ENCODE measurements around the gene PPP2R3B. TPM values are rescaled to one million over a fixed set of nuclear protein-coding genes. Genes with fewer than 3 reads are reported as not detected.
"Not testable (repeated sequence)": the region's sequence is repeated elsewhere in the genome, so short reads cannot be mapped to it uniquely, and the experiment has no call there.

Gene PPP2R3B, protein sequence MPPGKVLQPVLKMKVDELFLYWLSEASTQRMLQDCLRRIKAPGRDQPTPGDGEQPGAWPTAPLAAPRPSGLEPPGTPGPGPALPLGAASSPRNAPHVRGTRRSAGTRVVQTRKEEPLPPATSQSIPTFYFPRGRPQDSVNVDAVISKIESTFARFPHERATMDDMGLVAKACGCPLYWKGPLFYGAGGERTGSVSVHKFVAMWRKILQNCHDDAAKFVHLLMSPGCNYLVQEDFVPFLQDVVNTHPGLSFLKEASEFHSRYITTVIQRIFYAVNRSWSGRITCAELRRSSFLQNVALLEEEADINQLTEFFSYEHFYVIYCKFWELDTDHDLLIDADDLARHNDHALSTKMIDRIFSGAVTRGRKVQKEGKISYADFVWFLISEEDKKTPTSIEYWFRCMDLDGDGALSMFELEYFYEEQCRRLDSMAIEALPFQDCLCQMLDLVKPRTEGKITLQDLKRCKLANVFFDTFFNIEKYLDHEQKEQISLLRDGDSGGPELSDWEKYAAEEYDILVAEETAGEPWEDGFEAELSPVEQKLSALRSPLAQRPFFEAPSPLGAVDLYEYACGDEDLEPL
- 11.9 TPM for polyA plus RNA-seq (2013)

DNA sequence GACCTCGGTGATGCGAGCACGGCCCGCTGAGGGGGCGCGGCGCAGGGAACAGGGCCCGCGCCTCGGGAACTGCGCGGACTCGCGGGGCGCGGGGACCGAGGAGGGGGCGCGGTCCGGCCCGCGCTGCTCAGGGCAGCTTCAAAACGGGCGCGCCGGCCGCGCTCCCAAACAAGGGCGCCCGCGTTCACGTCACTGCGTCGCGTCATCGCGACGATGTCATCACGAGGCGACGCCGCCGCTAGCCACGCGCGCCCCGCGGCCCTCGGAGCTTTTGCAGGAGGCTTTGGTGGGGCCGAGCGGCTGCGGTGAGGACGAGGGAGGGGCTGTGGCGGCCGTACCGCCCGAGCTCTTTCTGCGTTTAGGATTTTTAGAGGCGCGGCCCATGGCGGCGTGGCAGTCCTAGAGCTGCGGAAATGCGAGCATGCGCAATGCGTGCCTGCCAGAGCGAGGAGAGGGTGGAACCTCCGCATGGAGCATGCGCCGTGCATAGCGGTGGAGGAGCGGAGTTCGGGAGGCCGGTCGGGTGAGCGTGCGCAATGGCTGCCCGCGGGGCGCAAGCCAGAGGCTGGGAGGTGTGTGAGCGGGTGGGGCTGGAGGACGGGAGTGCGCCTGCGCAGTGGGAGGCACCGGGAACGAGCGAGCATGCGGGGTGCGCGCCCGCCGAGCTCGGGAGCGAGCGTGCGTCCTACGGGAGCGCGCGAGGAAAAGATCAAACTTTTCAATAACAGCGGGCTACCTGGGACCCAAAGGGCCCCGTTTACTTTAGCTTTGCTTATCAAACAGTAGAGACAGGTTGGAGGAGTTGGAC, at the start of gene PPP2R3B:
TSS of gene PPP2R3B (minus strand) at position 140 of the 808 bp plus-strand sequence. CDS start 216 bp downstream, outside the sequence.
- H3K4me1 ChIP-seq (ENCODE audit: control extremely low read depth in 1 of 4, control insufficient read depth in 4 of 4, insufficient read depth in 4 of 4, low read length in 3 of 4): peaks cover 3 to 13% (median 9%) of the 10 kb centered on the region in 4 experiments
- H3K9me3 ChIP-seq (ENCODE audit: control extremely low read depth in 1 of 5, control insufficient read depth in 4 of 5, insufficient read depth in 2 of 5, low read depth in 1 of 5, low read length in 4 of 5): no peaks in the 10 kb centered on the region
- WGBS (ENCODE audit: insufficient coverage): under 1% methylated on average over 78 of the region's 102 CpGs
- POLR2A ChIA-PET: no interaction called here
- no peaks in the 10 kb centered on the region for H3K27me3 ChIP-seq (replicated peaks in 2 of 5; ENCODE audit: control insufficient read depth in 4 of 5, insufficient read depth in 5 of 5, low read length in 4 of 5)
- H3K36me3 ChIP-seq (ENCODE audit: control insufficient read depth in 4 of 4, insufficient read depth in 4 of 4, low read length in 3 of 4): peaks cover 0 to 6% (median 0%) of the 10 kb centered on the region in 4 experiments
- CTCF ChIA-PET: no interaction called here
- peak within 1 kb of the TSS; percentile 83 to 95 (median 91) for H3K4me3 ChIP-seq (ENCODE audit: control insufficient read depth in 1 of 7, extremely low read depth in 1 of 7, insufficient read depth in 4 of 7, low read depth in 2 of 7, low read length in 6 of 7)
- DNase-seq: peak; percentile 97 to 99 (median 98)
- H3K27ac ChIP-seq (ENCODE audit: insufficient read depth in 1 of 2, low read depth in 1 of 2, low read length in 2 of 2, poor library complexity in 1 of 2, severe bottlenecking in 2 of 2): peak within 1 kb of the TSS; percentile 97 to 98

GRCh38 chrX:435536-436122, 48.9 kb upstream of the PPP2R3B start:
- 74% methylated on average over 26 of the region's 29 CpGs for WGBS (ENCODE audit: insufficient coverage)

DNA sequence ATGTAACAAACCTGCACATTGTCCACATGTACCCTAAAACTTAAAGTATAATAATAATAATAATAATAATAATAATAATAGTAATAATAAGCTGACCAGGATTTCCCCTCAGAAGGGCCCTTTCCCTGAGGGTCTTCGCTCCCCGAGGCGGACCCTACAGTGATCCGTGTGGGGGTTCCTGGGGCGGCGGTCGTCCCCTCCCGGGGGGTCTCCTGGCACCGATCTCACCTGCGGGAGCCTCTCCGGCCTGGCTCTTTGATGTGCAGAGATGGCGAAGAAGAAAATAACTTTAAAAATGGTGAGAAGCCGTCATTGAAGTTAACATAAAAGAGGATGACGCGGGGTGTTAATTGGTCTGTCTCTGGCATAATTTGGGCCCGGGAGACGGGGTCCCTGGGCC, 48.2 kb upstream of the PPP2R3B start:
- no peaks in the 10 kb centered on the region for H3K36me3 ChIP-seq (ENCODE audit: control insufficient read depth in 4 of 4, insufficient read depth in 4 of 4, low read length in 3 of 4)
- H3K4me1 ChIP-seq (ENCODE audit: control extremely low read depth in 1 of 4, control insufficient read depth in 4 of 4, insufficient read depth in 4 of 4, low read length in 3 of 4): no peaks in the 10 kb centered on the region
- no peak overlapping the region for H3K27ac ChIP-seq (ENCODE audit: insufficient read depth in 1 of 2, low read depth in 1 of 2, low read length in 2 of 2, poor library complexity in 1 of 2, severe bottlenecking in 2 of 2)
- POLR2A ChIA-PET: no interaction called here
- 65% methylated on average over 10 of the region's 17 CpGs for WGBS (ENCODE audit: insufficient coverage)
- no peak for DNase-seq
- peaks cover 0 to 4% (median 0%) of the 10 kb centered on the region in 5 experiments for H3K27me3 ChIP-seq (replicated peaks in 2 of 5; ENCODE audit: control insufficient read depth in 4 of 5, insufficient read depth in 5 of 5, low read length in 4 of 5)
- no peaks in the 10 kb centered on the region for H3K9me3 ChIP-seq (ENCODE audit: control extremely low read depth in 1 of 5, control insufficient read depth in 4 of 5, insufficient read depth in 2 of 5, low read depth in 1 of 5, low read length in 4 of 5)
- no peak overlapping the region for H3K4me3 ChIP-seq (ENCODE audit: control insufficient read depth in 1 of 7, extremely low read depth in 1 of 7, insufficient read depth in 4 of 7, low read depth in 2 of 7, low read length in 6 of 7)
- CTCF ChIA-PET: no interaction called here

More at GRCh38 chrX:435536-436122, 48.9 kb upstream of the PPP2R3B start:
- DNase-seq: no peak
- no peaks in the 10 kb centered on the region for H3K9me3 ChIP-seq (ENCODE audit: control extremely low read depth in 1 of 5, control insufficient read depth in 4 of 5, insufficient read depth in 2 of 5, low read depth in 1 of 5, low read length in 4 of 5)
- H3K4me3 ChIP-seq (ENCODE audit: control insufficient read depth in 1 of 7, extremely low read depth in 1 of 7, insufficient read depth in 4 of 7, low read depth in 2 of 7, low read length in 6 of 7): no peak overlapping the region
- H3K4me1 ChIP-seq (ENCODE audit: control extremely low read depth in 1 of 4, control insufficient read depth in 4 of 4, insufficient read depth in 4 of 4, low read length in 3 of 4): no peaks in the 10 kb centered on the region
- no peaks in the 10 kb centered on the region for H3K36me3 ChIP-seq (ENCODE audit: control insufficient read depth in 4 of 4, insufficient read depth in 4 of 4, low read length in 3 of 4)
- peaks cover 0 to 2% (median 0%) of the 10 kb centered on the region in 5 experiments for H3K27me3 ChIP-seq (replicated peaks in 2 of 5; ENCODE audit: control insufficient read depth in 4 of 5, insufficient read depth in 5 of 5, low read length in 4 of 5)
- ChIA-PET POLR2A (no interaction called here), CTCF (no interaction called here)
- H3K27ac ChIP-seq (ENCODE audit: insufficient read depth in 1 of 2, low read depth in 1 of 2, low read length in 2 of 2, poor library complexity in 1 of 2, severe bottlenecking in 2 of 2): no peak overlapping the region

DNA sequence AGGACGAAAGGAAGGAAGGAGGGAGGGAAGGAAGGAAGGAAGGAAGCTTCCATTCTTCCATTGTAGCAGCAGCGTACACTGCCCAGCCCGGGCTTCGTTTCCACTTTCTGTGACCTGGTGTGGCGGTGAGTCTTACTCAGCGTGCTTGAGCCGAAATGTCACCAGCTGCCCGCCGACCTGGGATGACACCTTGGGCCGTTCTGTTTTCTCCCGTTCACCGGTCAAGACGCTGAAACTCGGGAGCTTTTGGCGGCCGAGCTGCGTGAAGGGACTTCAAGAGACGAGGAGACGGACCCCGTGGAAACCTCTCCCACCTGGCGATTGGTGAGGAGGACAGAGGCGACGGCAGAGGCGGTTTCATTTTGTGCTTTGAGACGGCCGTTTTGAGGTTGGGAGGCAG, 47.1 kb upstream of the PPP2R3B start:
- ChIA-PET CTCF (no interaction called here), POLR2A (no interaction called here)
- no peak overlapping the region for H3K4me3 ChIP-seq (ENCODE audit: control insufficient read depth in 1 of 7, extremely low read depth in 1 of 7, insufficient read depth in 4 of 7, low read depth in 2 of 7, low read length in 6 of 7)
- whole genome bisulfite sequencing (ENCODE audit: insufficient coverage): 93% methylated on average over 20 of the region's 26 CpGs
- H3K27ac ChIP-seq (ENCODE audit: insufficient read depth in 1 of 2, low read depth in 1 of 2, low read length in 2 of 2, poor library complexity in 1 of 2, severe bottlenecking in 2 of 2): no peak overlapping the region
- DNase-seq: no peak
- H3K27me3 ChIP-seq (replicated peaks in 2 of 5; ENCODE audit: control insufficient read depth in 4 of 5, insufficient read depth in 5 of 5, low read length in 4 of 5): peaks cover 0 to 12% (median 4%) of the 10 kb centered on the region in 5 experiments
- no peaks in the 10 kb centered on the region for H3K36me3 ChIP-seq (ENCODE audit: control insufficient read depth in 4 of 4, insufficient read depth in 4 of 4, low read length in 3 of 4)
- H3K9me3 ChIP-seq (ENCODE audit: control extremely low read depth in 1 of 5, control insufficient read depth in 4 of 5, insufficient read depth in 2 of 5, low read depth in 1 of 5, low read length in 4 of 5): no peaks in the 10 kb centered on the region
- no peaks in the 10 kb centered on the region for H3K4me1 ChIP-seq (ENCODE audit: control extremely low read depth in 1 of 4, control insufficient read depth in 4 of 4, insufficient read depth in 4 of 4, low read length in 3 of 4)

DNA sequence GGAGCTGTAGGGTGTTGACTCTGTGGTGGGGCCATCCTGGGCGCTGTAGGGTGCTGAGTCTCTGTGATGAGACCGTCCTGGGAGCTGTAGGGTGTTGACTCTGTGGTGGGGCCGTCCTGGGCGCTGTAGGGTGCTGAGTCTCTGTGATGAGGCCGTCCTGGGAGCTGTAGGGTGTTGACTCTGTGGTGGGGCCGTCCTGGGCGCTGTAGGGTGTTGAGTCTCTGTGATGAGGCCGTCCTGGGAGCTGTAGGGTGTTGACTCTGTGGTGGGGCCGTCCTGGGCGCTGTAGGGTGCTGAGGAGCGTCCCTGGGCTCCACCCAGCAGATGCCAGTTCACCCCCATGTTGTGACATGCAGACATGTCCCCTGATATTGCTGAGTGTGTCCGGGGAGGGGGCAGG, 46.0 kb upstream of the PPP2R3B start:
- DNase-seq; POLR2A ChIA-PET; H3K4me3 ChIP-seq (ENCODE audit: control insufficient read depth in 1 of 7, extremely low read depth in 1 of 7, insufficient read depth in 4 of 7, low read depth in 2 of 7, low read length in 6 of 7); H3K9me3 ChIP-seq (ENCODE audit: control extremely low read depth in 1 of 5, control insufficient read depth in 4 of 5, insufficient read depth in 2 of 5, low read depth in 1 of 5, low read length in 4 of 5); CTCF ChIA-PET; H3K4me1 ChIP-seq (ENCODE audit: control extremely low read depth in 1 of 4, control insufficient read depth in 4 of 4, insufficient read depth in 4 of 4, low read length in 3 of 4); H3K36me3 ChIP-seq (ENCODE audit: control insufficient read depth in 4 of 4, insufficient read depth in 4 of 4, low read length in 3 of 4); H3K27ac ChIP-seq (ENCODE audit: insufficient read depth in 1 of 2, low read depth in 1 of 2, low read length in 2 of 2, poor library complexity in 1 of 2, severe bottlenecking in 2 of 2): not testable (repeated sequence)
- peaks cover 0 to 23% (median 9%) of the 10 kb centered on the region in 5 experiments for H3K27me3 ChIP-seq (replicated peaks in 2 of 5; ENCODE audit: control insufficient read depth in 4 of 5, insufficient read depth in 5 of 5, low read length in 4 of 5)
- WGBS (ENCODE audit: insufficient coverage): 80% methylated on average over 2 of the region's 12 CpGs

- Histone ChIP-seq H3K4me1 (ENCODE audit: control extremely low read depth in 1 of 4, control insufficient read depth in 4 of 4, insufficient read depth in 4 of 4, low read length in 3 of 4) (peaks cover 0 to 7% (median 6%) of the 10 kb centered on the region in 4 experiments), H3K4me3 (ENCODE audit: control insufficient read depth in 1 of 7, extremely low read depth in 1 of 7, insufficient read depth in 4 of 7, low read depth in 2 of 7, low read length in 6 of 7) (no peak overlapping the region), H3K9me3 (ENCODE audit: control extremely low read depth in 1 of 5, control insufficient read depth in 4 of 5, insufficient read depth in 2 of 5, low read depth in 1 of 5, low read length in 4 of 5) (no peaks in the 10 kb centered on the region), H3K27me3 (replicated peaks in 2 of 5; ENCODE audit: control insufficient read depth in 4 of 5, insufficient read depth in 5 of 5, low read length in 4 of 5) (peaks cover 0 to 32% (median 9%) of the 10 kb centered on the region in 5 experiments), H3K27ac (ENCODE audit: insufficient read depth in 1 of 2, low read depth in 1 of 2, low read length in 2 of 2, poor library complexity in 1 of 2, severe bottlenecking in 2 of 2) (no peak overlapping the region), H3K36me3 (ENCODE audit: control insufficient read depth in 4 of 4, insufficient read depth in 4 of 4, low read length in 3 of 4) (no peaks in the 10 kb centered on the region)
- 100% methylated on average over 1 of the region's 2 CpGs for WGBS (ENCODE audit: insufficient coverage)
- CTCF ChIA-PET: no interaction called here
- DNase-seq: no peak
- POLR2A ChIA-PET: no interaction called here
These were observed 44.9 kb upstream of the PPP2R3B start for GRCh38 chrX:431492-432111.

Data from common myeloid progenitor, CD34-positive (primary cell).